WTC11 (cell line): ENCODE measurements around the gene CCBE1.

Source experiments
- CREM ChIP-seq: sonication (generic); formaldehyde crosslinking; IDR thresholded peaks from 2 replicates; pipeline ENCODE4 v1.8.1; 2022; ENCODE audit warnings: mild to moderate bottlenecking, missing genetic modification reagents, moderate library complexity
- CTCF ChIP-seq: fragments of 200-600 bp; IDR thresholded peaks from 2 replicates; pipeline ENCODE4 v1.8.0; 2022; ENCODE audit warnings: antibody characterized with exemption
- ELF4 ChIP-seq: sonication (generic); formaldehyde crosslinking; IDR thresholded peaks from 2 replicates; pipeline ENCODE4 v1.8.1; 2022; ENCODE audit warnings: low read depth, mild to moderate bottlenecking, moderate library complexity, missing genetic modification reagents
- ESRRA ChIP-seq: sonication (generic); formaldehyde crosslinking; IDR thresholded peaks from 2 replicates; pipeline ENCODE4 v1.8.1; 2022; ENCODE audit warnings: mild to moderate bottlenecking, missing genetic modification reagents, borderline replicate concordance
- IRF2 ChIP-seq: sonication (generic); formaldehyde crosslinking; IDR thresholded peaks from 2 replicates; pipeline ENCODE4 v1.8.0; 2022; ENCODE audit warnings: low read depth, missing genetic modification reagents, borderline replicate concordance
- JUN ChIP-seq: sonication (generic); formaldehyde crosslinking; IDR thresholded peaks from 2 replicates; pipeline ENCODE4 v1.8.0; 2023; ENCODE audit warnings: mild to moderate bottlenecking, missing genetic modification reagents
- NR2C2 ChIP-seq: sonication (generic); formaldehyde crosslinking; IDR thresholded peaks from 2 replicates; pipeline ENCODE4 v1.8.0; 2022; ENCODE audit warnings: mild to moderate bottlenecking, missing genetic modification reagents
- PREB ChIP-seq: sonication (generic); formaldehyde crosslinking; IDR thresholded peaks from 2 replicates; pipeline ENCODE4 v1.8.1; 2022; ENCODE audit warnings: mild to moderate bottlenecking, missing genetic modification reagents, moderate library complexity, borderline replicate concordance
- ZNF317 ChIP-seq: sonication (generic); formaldehyde crosslinking; IDR thresholded peaks from 2 replicates; pipeline ENCODE4 v1.8.1; 2023; ENCODE audit warnings: low read depth, mild to moderate bottlenecking, moderate library complexity, missing genetic modification reagents, borderline replicate concordance
- ZNF512 ChIP-seq: sonication (generic); formaldehyde crosslinking; IDR thresholded peaks from 2 replicates; pipeline ENCODE4 v1.8.1; 2022; ENCODE audit warnings: missing genetic modification reagents, borderline replicate concordance

GRCh38 chr18:59712311-59712710, 15.1 kb upstream of the CCBE1 start:
- TF ChIP-seq CTCF (no peak), ELF4 (no peak), ZNF512 (no peak), NR2C2 (CRISPR knock-in tag) (no peak), PREB (no peak), CREM (CRISPR knock-in tag) (no peak), JUN (CRISPR knock-in tag) (no peak), IRF2 (no peak), ZNF317 (CRISPR knock-in tag) (no peak), ESRRA (CRISPR knock-in tag) (no peak)
